Measurements from ENCODE around the gene NUTM2A. TPM values are rescaled to one million over a fixed set of nuclear protein-coding genes. Genes with fewer than 3 reads are reported as not detected.
"Not testable (repeated sequence)": the region's sequence is repeated elsewhere in the genome, so short reads cannot be mapped to it uniquely, and the experiment has no call there.

Gene NUTM2A, protein sequence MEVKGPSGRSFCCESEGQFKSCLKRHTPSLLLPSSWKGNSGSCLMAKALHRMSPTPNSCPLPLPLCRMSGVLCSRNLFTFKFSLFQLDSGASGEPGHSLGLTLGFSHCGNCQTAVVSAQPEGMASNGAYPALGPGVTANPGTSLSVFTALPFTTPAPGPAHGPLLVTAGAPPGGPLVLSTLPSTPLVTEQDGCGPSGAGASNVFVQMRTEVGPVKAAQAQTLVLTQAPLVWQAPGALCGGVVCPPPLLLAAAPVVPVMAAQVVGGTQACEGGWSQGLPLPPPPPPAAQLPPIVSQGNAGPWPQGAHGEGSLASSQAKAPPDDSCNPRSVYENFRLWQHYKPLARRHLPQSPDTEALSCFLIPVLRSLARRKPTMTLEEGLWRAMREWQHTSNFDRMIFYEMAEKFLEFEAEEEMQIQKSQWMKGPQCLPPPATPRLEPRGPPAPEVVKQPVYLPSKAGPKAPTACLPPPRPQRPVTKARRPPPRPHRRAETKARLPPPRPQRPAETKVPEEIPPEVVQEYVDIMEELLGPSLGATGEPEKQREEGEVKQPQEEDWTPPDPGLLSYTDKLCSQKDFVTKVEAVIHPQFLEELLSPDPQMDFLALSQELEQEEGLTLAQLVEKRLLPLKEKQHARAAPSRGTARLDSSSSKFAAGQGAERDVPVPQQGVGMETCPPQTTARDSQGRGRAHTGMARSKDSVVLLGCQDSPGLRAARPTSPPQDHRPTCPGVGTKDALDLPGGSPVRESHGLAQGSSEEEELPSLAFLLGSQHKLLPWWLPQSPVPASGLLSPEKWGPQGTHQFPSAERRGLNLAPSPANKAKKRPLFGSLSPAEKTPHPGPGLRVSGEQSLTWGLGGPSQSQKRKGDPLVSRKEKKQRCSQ
- total RNA-seq (2014; rRNA removed; shearing (Covaris generic)), result 0.04 TPM in 1 of 2 replicates, not detected in the other

DNA sequence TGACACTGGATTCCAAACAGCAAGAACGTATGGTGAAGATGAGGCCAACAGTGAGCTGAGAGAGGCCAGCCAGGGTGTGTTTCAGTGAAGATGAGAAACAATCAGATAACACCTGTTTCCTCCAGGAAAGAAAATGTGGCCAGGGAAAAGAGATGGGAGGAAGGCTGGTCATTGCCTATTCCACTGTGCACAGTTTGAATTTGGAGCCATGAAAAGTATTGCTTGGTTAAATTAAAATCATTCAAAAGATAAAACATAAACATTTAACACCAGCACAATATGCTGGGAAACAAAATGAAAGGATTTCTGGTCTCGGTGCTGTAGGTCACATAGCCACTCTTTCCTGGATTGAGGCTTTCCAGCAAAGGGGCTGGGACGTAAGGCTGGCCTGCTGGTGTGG is at the start of gene NUTM2A:
Gene NUTM2A (plus strand): TSS at position 301 of the 400 bp plus-strand sequence. CDS start 383 bp downstream, outside the sequence.
- not testable (repeated sequence) for H3K27me3 ChIP-seq (ENCODE audit: control insufficient read depth, insufficient read depth, low read length); H3K36me3 ChIP-seq (replicated peaks; ENCODE audit: control insufficient read depth, insufficient read depth, low read length); DNase-seq; H3K4me3 ChIP-seq (ENCODE audit: insufficient read depth, low read depth, low read length)

DNA sequence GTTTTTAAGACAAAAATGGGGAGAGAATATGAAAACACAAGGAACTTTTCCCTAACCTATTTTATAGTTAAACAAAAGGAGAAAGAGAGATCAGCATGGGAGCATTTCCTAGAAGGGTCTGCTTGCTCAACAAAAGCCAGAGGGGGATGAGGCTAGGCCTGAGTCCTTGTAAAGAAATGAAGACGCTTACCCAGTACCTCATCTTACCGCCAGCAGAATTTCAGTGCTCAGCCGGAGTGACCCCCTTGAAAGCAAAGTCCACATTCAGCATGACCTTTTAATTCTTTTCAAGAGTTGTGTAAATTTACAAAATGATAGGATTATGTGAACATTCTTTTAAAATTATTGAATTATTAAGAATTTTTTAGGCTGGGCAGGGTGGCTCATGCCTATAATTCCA is 47.7 kb upstream of the NUTM2A start:
- not testable (repeated sequence) for H3K4me3 ChIP-seq (ENCODE audit: insufficient read depth, low read depth, low read length); DNase-seq; H3K27me3 ChIP-seq (ENCODE audit: control insufficient read depth, insufficient read depth, low read length); H3K36me3 ChIP-seq (replicated peaks; ENCODE audit: control insufficient read depth, insufficient read depth, low read length)

DNA sequence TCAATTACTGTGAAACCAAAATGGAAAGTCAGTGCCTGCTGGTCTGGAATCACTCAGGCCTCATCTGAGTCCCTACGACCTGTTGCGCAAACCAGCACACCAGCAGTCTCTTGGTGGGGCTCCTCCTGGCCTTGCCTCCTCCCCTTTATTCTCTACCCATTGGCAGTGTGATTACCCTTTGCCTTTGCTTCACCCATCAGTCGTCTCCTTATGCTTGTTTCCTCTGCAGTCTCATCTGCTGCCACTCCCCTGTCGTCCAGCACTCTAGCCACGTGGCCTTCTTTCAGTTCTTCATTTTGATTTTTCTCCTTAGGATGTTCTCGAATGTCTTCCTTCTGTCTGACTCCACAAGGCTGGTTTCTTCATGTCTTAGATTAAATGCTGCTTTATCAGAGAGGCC is 40.8 kb upstream of the NUTM2A start:
- H3K27me3 ChIP-seq (ENCODE audit: control insufficient read depth, insufficient read depth, low read length); H3K36me3 ChIP-seq (replicated peaks; ENCODE audit: control insufficient read depth, insufficient read depth, low read length); H3K4me3 ChIP-seq (ENCODE audit: insufficient read depth, low read depth, low read length); DNase-seq: not testable (repeated sequence)

DNA sequence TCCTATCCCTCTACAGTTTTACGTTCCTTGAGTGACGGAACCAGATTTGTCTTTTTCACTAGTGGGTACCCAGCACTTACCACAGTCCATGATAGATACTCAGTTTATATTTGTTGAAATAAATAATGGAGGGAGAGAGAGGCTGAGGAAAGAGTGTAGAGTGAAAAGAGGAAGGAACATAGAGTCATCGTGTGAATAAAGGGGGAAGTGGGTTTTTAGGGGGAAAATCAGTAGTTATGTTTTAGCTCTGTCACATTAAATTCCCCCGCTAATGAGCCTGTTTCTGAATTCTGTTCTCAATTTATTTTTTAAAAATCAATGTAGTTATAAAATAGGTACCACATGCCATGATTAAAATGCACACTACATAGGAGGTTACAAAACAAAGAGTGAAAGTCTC is 39.2 kb upstream of the NUTM2A start:
- H3K27me3 ChIP-seq (ENCODE audit: control insufficient read depth, insufficient read depth, low read length); DNase-seq: not testable (repeated sequence)

DNA sequence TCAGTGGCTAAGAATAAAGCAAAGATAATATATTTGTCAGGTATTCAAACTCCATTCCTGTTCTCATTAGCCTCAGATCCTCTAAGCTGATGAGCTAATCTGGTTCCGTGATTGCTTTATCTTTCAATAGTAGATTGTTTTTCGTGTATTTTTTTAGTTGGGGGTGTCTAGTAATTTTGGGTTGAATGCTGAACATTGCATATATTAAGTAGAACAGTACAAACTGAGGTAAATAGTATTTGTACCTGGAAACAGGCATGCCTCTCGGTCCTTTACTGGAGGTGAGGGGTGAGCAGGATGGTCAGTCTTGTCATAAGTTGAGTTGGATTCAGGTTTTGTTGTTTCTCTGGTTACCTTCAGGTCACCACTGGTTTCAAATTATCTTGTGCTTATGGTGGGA is 37.7 kb upstream of the NUTM2A start:
- H3K27me3 ChIP-seq (ENCODE audit: control insufficient read depth, insufficient read depth, low read length); H3K4me3 ChIP-seq (ENCODE audit: insufficient read depth, low read depth, low read length); H3K36me3 ChIP-seq (replicated peaks; ENCODE audit: control insufficient read depth, insufficient read depth, low read length); DNase-seq: not testable (repeated sequence)

More for the DNA sequence above, 39.2 kb upstream of the NUTM2A start:
- H3K36me3 ChIP-seq (replicated peaks; ENCODE audit: control insufficient read depth, insufficient read depth, low read length); H3K4me3 ChIP-seq (ENCODE audit: insufficient read depth, low read depth, low read length): not testable (repeated sequence)

DNA sequence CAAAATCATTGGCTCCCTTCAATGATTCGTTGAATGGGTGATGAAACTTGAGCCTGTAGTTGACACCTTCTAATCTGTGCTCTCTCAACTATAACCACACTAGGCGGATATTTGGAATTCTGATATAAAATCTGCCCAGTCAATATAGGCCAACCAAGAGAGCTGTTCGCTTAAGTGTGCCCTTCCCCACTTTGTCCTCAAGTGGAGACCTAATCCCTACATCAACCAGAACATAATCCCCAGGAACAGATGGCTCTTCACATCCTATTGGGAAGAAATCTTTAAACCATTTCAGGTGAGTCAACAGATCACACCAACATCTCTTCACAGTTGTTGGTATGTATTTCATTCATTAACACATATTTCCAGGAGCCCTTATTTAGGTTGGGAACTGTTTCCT is 33.4 kb upstream of the NUTM2A start:
- H3K36me3 ChIP-seq (replicated peaks; ENCODE audit: control insufficient read depth, insufficient read depth, low read length); DNase-seq; H3K27me3 ChIP-seq (ENCODE audit: control insufficient read depth, insufficient read depth, low read length); H3K4me3 ChIP-seq (ENCODE audit: insufficient read depth, low read depth, low read length): not testable (repeated sequence)

DNA sequence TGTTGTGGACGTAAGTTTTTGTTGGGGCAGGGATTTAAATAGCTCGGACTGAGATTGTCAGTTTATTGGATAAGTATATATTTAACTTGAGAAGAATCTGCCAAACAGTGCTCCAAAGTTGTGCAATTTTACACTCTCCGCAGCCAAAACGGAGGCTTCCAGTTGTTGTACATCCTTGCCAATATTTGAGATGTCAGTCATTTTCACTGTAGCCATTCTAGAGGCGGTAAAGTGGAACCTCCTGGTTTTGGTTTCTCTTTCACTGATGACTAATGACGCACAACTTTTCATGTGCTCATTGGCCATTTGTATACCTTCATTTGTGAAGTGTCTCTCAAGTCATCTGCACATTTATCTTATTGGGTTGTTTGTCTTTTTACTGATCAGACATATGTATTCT is 24.3 kb upstream of the NUTM2A start:
- not testable (repeated sequence) for DNase-seq; H3K4me3 ChIP-seq (ENCODE audit: insufficient read depth, low read depth, low read length); H3K27me3 ChIP-seq (ENCODE audit: control insufficient read depth, insufficient read depth, low read length); H3K36me3 ChIP-seq (replicated peaks; ENCODE audit: control insufficient read depth, insufficient read depth, low read length)

DNA sequence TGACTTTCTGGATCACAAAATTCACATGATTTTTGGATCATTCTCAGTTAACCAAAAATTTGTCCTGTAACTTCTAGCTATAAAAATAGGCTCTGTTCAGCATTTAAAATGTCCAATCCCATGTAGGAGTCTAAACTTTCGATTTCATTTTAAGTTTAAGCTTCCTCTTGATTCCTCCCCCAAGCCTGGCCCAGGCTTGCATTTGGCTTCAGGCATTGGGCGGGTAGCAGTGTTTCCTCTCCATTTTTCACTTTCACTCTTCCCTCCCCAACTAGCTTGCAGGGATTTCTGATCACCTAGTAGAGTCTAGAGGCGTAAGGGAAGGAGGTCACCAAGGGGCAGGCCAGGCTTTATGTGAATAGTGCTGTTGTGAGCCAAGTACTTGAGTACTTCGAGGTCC is 20.4 kb upstream of the NUTM2A start:
- DNase-seq; H3K36me3 ChIP-seq (replicated peaks; ENCODE audit: control insufficient read depth, insufficient read depth, low read length): not testable (repeated sequence)

DNA sequence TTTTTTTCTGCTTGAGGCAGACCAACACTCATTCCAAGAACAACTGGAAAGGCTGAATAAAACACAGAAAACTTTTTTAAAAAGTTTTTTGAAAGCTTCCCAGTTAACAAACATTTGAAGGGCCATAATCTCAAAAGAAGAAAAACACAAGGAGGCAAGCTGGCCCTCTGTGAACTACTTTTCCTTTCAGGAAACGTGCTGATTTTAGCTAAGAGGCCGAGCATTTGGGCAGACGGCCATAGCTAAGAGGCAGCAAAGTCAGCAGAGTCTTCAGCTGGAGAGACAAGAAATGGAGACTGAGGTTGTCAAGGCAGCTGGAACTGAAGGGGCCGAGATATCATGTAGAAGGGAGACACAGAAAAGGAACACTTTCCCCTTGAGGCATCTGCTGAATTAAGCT is 18.3 kb upstream of the NUTM2A start:
- not testable (repeated sequence) for H3K36me3 ChIP-seq (replicated peaks; ENCODE audit: control insufficient read depth, insufficient read depth, low read length); H3K4me3 ChIP-seq (ENCODE audit: insufficient read depth, low read depth, low read length); DNase-seq; H3K27me3 ChIP-seq (ENCODE audit: control insufficient read depth, insufficient read depth, low read length)

More for the DNA sequence above, 20.4 kb upstream of the NUTM2A start:
- not testable (repeated sequence) for H3K4me3 ChIP-seq (ENCODE audit: insufficient read depth, low read depth, low read length); H3K27me3 ChIP-seq (ENCODE audit: control insufficient read depth, insufficient read depth, low read length)

DNA sequence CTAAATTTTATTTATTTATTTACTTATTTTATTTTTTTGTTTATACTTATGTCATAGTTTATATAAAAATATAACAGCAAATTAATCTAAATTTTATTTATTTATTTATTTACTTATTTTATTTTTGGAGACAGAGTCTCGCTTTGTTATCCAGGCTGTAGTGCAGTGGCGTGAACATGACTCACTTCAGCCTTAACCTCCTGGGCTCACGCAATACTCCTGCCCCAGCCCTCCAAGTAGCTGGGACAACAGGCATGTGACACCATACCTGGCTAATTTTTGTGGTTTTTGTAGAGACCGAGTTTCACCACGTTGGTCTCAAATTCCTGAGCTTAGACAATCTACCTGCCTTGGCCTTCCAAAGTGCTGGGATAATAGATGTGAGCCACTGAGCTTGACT is 14.9 kb upstream of the NUTM2A start:
- not testable (repeated sequence) for H3K4me3 ChIP-seq (ENCODE audit: insufficient read depth, low read depth, low read length)

DNA sequence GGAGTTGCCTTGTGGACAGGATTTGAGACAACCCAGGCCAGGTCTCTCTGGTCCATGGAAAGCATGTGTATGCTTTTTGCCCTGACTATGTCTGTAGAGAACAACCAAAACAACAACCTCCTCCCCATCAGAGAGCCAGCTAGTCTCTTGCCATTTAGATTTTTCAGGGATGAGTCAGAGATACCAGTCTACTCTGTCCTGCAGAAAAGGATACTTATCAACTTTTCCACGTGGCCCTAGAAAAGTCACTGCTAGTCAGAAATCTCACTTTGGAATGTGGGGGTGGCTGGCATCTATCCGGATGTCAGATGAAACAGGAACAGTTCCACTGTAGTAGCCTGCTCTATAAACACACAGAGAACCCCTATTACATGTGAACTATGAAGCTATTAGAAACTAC is 13.4 kb upstream of the NUTM2A start:
- not testable (repeated sequence) for H3K36me3 ChIP-seq (replicated peaks; ENCODE audit: control insufficient read depth, insufficient read depth, low read length); H3K4me3 ChIP-seq (ENCODE audit: insufficient read depth, low read depth, low read length); H3K27me3 ChIP-seq (ENCODE audit: control insufficient read depth, insufficient read depth, low read length); DNase-seq

More for the DNA sequence above, 14.9 kb upstream of the NUTM2A start:
- DNase-seq; H3K27me3 ChIP-seq (ENCODE audit: control insufficient read depth, insufficient read depth, low read length); H3K36me3 ChIP-seq (replicated peaks; ENCODE audit: control insufficient read depth, insufficient read depth, low read length): not testable (repeated sequence)

DNA sequence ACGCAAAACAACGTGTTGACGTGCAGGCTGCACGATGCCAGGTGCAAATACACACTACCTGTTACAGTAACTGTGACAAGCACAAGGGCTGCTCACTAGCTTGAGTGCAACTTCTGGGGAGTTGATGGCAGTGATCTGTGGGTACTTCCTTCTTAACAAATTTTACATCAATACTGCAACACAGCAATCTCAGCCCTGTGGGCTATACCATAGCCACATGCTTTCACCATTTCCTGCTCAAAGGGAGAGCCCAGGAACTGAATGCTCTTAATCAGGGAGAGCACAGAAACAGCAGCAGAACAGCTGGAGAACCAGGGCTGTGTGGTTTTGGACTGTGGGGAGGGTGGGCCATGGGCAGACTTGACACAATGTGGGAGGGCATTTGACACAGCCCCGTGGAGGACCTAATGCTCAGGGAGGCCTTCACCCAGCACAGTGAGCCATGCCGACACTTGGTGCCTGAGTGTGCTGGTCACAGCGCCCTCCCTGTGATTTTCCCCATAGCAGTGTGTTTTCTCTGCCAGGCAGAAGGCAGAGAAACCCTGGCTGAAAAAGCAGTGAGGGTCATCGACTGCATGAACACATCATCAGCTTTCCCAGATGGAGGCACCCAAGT is 12.0 kb upstream of the NUTM2A start:
- not testable (repeated sequence) for H3K27me3 ChIP-seq (ENCODE audit: control insufficient read depth, insufficient read depth, low read length); DNase-seq; H3K36me3 ChIP-seq (replicated peaks; ENCODE audit: control insufficient read depth, insufficient read depth, low read length); H3K4me3 ChIP-seq (ENCODE audit: insufficient read depth, low read depth, low read length)

DNA sequence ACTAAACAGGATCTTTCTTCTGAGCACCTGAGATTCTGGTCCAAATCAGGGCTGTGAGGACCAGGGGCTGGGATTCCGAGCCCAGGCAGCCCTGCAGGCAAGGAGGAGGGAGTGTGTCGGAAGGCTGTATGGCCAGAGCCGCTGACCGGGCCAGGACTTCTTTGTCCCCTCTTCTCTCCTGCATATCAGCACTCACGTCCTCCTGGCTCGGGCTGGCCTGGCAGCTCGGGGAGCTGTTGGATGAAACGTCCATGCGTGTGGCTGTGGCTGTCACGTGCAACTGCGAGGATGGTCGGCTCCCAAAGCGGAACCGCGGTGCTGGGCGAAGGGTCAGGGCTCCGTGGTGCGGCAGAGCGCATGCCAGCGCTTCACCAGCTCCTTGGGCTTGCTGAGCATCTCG is 11.4 kb upstream of the NUTM2A start:
- not testable (repeated sequence) for H3K27me3 ChIP-seq (ENCODE audit: control insufficient read depth, insufficient read depth, low read length); DNase-seq; H3K4me3 ChIP-seq (ENCODE audit: insufficient read depth, low read depth, low read length); H3K36me3 ChIP-seq (replicated peaks; ENCODE audit: control insufficient read depth, insufficient read depth, low read length)

DNA sequence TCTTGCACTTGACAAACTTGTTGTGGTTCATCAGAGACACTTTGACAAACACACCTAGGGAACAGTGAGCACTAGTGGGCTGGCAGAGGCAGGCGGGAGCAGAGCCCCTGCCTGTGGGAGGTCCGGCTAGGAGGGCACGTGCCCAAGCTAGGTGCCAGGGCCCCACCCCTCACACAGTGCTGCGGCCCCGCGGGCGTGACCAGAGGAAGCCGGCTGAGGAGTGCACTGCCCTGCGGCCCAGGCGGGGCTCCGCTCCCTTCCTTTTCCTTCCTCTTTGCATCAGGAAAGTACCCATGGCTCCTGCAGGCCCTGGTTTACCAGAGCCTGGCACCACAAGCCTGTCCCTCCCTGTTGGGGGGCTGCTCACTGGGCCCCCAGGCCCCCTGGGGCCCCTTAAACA is 9.1 kb upstream of the NUTM2A start:
- H3K4me3 ChIP-seq (ENCODE audit: insufficient read depth, low read depth, low read length); H3K27me3 ChIP-seq (ENCODE audit: control insufficient read depth, insufficient read depth, low read length); DNase-seq; H3K36me3 ChIP-seq (replicated peaks; ENCODE audit: control insufficient read depth, insufficient read depth, low read length): not testable (repeated sequence)
